ENCODE results near the gene MAT2B.

GRCh38 chr5:163508753-163509152 is 3.3 kb downstream of the MAT2B start:
- TF ChIP-seq CTCF (IDR thresholded peaks at IDR 0.05) (no peak), POLR2A (IDR thresholded peaks at IDR 0.05) (no peak), POLR2AphosphoS5 (IDR thresholded peaks at IDR 0.05) (no peak)
